Astrocyte of the cerebellum (primary cell): Measurements from ENCODE around the gene LIMS2.

Experiments
- DNase-seq: peaks from one replicate; pipeline ENCODE4 v3.0.0-alpha.2; 2011; ENCODE audit warnings: low read depth
- H3K4me3 ChIP-seq: 2 replicates; pipeline ENCODE4 v1.5.1; 2011; ENCODE audit warnings: mild to moderate bottlenecking, low read depth, low read length, moderate library complexity
- in situ Hi-C: cut with HindIII; loops from 2 replicates; pipeline ENCODE4 v1.10.0; 2017; ENCODE audit warnings: low sequenced_read_pairs
- TF ChIP-seq, protein P1 (sequence below): IDR thresholded peaks from 2 replicates; pipeline ENCODE4 v1.5.1; 2012; ENCODE audit warnings: low read length, low read depth, moderate library complexity, mild to moderate bottlenecking; ENCODE audit errors: missing control alignments

The LIMS2 gene

DNA sequence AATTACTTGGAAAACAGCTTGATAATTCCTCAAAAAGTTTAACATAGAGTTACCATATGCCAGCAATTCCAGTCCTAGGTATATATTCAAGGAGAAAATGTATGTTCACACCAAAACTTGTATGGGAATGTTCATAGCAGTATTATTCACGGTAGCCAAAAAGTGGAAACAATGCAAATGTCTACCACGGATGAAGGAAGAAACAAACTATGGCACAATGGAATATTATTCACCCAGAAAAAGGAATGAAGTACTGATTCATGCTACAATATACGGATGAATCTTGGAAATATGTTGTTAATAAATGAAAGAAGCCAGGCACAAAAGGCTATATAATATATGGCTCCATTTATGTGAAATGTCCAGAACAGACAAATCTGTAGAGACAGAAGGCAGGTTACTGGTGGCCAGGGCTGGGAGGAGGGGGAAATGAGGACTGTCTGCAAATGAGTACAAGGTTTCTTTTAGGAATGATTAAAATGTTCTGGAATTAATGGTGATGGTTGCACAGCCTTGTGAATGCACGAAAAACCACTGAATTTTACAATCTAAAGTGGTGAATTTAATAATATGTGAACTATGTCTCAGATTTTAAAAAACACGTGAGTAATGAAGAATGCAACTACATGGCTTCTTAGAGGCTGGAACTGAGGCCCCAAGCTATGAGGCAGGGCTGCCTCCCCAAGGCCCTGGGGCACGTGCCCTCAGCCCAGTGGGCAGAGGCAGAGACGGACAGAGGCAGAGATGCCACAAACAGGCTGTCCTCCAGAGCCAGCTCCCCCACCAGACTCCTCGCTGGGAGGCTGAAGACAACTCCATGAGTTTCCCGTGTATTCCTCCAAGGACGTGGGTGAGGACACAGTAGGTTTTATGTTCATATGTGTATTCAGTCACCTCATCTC, 5.0 kb downstream of the LIMS2 start:
- in situ Hi-C loops = no loop called here
- TF ChIP-seq, protein P1, sequence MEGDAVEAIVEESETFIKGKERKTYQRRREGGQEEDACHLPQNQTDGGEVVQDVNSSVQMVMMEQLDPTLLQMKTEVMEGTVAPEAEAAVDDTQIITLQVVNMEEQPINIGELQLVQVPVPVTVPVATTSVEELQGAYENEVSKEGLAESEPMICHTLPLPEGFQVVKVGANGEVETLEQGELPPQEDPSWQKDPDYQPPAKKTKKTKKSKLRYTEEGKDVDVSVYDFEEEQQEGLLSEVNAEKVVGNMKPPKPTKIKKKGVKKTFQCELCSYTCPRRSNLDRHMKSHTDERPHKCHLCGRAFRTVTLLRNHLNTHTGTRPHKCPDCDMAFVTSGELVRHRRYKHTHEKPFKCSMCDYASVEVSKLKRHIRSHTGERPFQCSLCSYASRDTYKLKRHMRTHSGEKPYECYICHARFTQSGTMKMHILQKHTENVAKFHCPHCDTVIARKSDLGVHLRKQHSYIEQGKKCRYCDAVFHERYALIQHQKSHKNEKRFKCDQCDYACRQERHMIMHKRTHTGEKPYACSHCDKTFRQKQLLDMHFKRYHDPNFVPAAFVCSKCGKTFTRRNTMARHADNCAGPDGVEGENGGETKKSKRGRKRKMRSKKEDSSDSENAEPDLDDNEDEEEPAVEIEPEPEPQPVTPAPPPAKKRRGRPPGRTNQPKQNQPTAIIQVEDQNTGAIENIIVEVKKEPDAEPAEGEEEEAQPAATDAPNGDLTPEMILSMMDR = no peak
- no peak overlapping the region for H3K4me3 ChIP-seq
- DNase-seq = no peak

DNA sequence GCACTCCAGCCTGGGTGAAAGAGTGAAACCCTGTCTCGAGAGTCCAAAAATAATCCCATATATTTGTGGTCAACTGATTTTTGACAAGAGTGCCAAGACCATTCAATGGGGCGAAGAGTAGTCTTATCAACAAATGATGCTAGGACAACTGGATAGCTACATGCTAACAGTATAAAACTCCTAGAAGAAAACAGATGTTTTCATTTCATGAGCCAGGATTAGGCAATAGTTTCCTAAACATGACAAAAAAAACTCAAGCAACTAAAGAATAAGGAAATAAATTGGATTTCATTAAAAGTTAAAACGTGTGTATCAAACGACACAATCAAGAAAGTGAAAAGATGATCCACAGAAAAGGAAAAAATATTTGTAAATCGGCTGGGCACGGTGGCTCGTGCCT, 6.3 kb downstream of the LIMS2 start:
- TF ChIP-seq, protein P1 = no peak
- H3K4me3 ChIP-seq = no peak overlapping the region
- in situ Hi-C loops = no loop called here
- no peak for DNase-seq

DNA sequence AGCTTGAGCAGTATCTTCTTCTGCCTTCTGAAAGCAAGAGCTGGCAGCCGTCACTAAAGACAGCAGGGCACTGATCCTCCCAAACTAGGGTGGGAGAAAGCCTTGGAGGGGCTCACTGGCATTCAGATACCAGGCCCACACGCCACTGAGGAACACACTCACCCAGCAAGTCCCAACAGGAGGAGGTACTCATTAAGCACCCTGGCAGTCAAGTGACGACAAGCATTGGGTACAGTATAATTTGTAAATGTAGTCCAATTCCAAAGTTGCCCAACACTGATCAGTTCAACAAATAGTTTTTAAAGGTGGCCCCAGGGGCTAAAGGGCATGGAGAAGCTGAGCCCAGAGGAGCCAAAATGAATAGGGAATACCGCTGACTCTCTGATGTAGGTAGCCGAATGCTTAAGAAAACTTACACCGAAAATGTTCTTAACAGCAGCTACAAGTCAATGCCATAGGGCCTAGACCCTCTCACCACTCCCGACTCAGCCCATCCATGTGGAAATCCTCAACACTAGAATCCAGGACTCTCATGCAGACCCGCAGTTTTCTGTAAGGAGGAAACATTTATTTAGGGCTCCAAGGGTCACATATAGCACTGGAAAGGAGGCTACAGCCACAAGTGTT, 9.9 kb downstream of the LIMS2 start:
- in situ Hi-C loops = no loop called here

DNA sequence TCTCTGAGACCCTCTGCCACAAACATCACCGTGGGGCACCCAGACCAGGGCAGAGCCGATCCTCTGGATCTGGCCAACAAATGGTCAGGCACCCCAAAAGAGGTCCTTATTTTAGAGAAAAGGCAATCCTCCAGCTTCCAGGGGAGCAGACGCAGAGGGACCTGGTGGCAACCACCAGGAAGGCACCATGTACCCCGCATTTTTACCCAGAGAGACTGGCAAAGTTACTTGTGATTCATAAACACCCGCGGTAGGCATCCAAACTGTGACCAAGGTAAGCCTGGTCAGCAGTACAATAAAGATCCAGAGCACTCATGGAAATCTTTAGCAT, 10.5 kb downstream of the LIMS2 start:
- in situ Hi-C loops = no loop called here
- H3K4me3 ChIP-seq = no peak overlapping the region
- DNase-seq = no peak
- TF ChIP-seq, protein P1 = no peak

More for the DNA sequence above, 9.9 kb downstream of the LIMS2 start:
- TF ChIP-seq, protein P1 = no peak
- H3K4me3 ChIP-seq = no peak overlapping the region
- no peak for DNase-seq

DNA sequence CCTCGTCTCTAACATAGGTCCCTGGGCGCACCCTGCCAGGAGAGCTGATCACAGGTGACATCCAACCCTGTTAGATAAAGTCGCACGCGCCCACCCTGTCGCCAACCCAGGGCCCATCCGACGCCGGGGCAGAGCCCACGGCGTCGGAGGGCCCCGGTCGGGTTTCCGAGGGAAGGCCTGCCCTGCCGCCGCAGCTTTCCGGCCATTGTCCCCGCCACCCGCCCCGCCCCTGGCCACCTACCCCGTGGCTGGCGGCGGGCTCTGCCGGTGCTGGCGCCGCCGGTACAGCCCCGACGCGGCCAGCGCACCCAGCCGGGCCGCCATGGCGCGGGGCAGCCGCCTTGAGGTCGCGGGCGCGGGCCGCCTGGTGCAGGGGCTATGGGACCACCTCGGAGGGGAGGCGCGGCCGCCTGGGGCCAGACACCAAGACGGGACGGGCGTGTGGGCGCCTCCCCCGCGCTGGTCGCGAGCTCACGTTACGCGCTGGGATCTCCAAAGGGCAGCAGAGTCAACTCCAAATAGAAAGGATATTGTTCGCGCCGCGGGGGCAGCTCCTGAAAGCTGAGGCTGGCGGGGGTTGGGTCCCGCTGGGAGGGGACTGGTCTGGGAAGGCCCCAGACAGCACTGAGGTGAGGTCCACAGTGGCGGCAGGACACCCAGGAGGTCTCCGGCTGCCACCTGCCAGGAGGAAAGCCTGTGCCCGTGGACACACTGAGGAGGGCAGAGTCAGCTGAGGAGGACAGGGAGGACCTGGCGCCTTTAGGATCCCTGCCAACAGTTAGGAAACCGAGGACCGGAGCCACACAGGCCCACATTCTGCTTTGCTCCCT, 11.1 kb downstream of the LIMS2 start:
- DNase-seq = no peak
- in situ Hi-C loops = no loop called here
- H3K4me3 ChIP-seq = peak overlapping the region; percentile 15
- TF ChIP-seq, protein P1 = no peak

DNA sequence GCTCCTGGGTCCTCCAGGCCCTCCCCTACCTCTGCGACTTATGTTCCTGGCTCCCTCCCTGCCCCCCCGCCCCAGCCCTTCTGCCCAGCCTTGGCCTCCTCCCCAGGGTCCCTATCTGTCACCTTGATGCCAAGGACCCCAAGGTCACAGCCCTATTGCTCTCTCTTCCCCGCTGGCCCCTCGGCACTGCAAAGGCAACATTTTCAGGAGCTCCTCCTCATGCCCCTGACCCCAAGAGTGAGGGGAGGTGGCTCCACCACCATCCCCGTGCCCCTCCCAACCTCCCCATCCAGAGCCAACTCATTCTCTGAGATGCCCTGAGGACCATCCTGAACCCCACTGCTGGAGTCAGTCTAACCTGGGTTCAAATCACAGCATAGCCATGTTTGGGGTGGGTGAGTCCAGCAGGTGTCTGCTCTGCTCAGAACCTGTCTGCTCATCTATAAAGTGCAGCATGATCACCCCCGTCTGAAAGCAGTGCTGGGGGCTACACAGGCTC, 11.7 kb downstream of the LIMS2 start:
- no peak for DNase-seq
- in situ Hi-C loops = no loop called here
- H3K4me3 ChIP-seq = no peak overlapping the region
- TF ChIP-seq, protein P1 = no peak
